GM12891 (cell line): ENCODE results near the gene LANCL3.
"Not testable (repeated sequence)": the region's sequence is repeated elsewhere in the genome, so short reads cannot be mapped to it uniquely, and the experiment has no call there.

Experiments used
- PAX5 ChIP-seq: IDR thresholded peaks from 2 replicates; pipeline ENCODE4 v1.6.1; 2011; ENCODE audit warnings: low read length, moderate library complexity, mild to moderate bottlenecking; ENCODE audit not compliant: insufficient read depth, severe bottlenecking
- POLR2A ChIP-seq: IDR thresholded peaks from 2 replicates; pipeline ENCODE4 v1.6.1; 2011; ENCODE audit warnings: low read depth, low read length, control low read depth
- POLR2AphosphoS5 ChIP-seq: IDR thresholded peaks from 2 replicates; pipeline ENCODE4 v1.6.1; 2011; ENCODE audit warnings: low read depth, low read length, control low read depth
- POU2F2 ChIP-seq: IDR thresholded peaks from 2 replicates; pipeline ENCODE4 v1.6.1; 2011; ENCODE audit warnings: low read depth, mild to moderate bottlenecking, control low read depth, low read length, moderate library complexity
- TAF1 ChIP-seq: IDR thresholded peaks from 2 replicates; pipeline ENCODE4 v1.6.1; 2011; ENCODE audit warnings: low read depth, low read length, control low read depth

DNA sequence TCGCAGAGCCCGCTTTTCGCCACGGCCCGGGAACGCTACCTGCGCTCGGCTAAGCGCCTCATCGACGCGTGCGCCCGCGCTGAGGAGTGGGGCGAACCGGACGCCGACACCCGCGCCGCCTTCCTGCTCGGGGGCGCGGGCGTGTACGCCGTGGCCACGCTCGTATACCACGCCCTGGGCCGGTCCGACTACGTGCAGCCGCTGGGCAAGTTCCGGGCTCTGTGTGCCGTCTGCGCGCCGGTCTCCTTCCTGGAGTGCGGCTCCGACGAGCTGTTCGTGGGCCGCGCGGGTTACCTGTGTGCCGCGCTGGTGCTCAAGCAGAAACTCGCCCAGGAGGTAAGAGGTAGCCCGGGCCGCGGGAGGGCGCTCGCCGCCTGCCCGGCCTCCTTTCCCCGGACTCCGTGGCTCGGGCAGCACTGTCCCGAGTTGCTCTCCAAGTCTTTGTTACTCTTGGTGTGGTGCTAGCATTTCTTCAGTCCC, 687 bp downstream of the LANCL3 start:
- not testable (repeated sequence) for TF ChIP-seq POLR2A, POLR2AphosphoS5, POU2F2, TAF1, PAX5
